PFSK-1 (cell line): Measurements from ENCODE around the gene INHBB.

Experiments used
- FOXP2 ChIP-seq: optimal IDR thresholded peaks from 2 replicates; pipeline ENCODE3; 2011; ENCODE audit warnings: borderline replicate concordance, control low read depth, inconsistent platforms; ENCODE audit not compliant: insufficient read depth; ENCODE audit errors: extremely low read length, extremely low read depth
- POLR2AphosphoS5 ChIP-seq: IDR thresholded peaks from 2 replicates; pipeline ENCODE4 v1.6.1; 2012; ENCODE audit warnings: low read depth, mild to moderate bottlenecking, control low read depth, low read length, moderate library complexity
- REST ChIP-seq, 2 experiments: IDR thresholded peaks; 2 replicates each; pipeline versions ENCODE4 v1.6.1 to v1.8.0; 2011 to 2012; ENCODE audit warnings: low read depth in 2 of 2, low read length in 2 of 2, control low read depth in 1 of 2, inconsistent platforms in 1 of 2, mild to moderate bottlenecking in 1 of 2, moderate library complexity in 1 of 2; ENCODE audit not compliant: insufficient read depth in 1 of 2
- SIN3A ChIP-seq: IDR thresholded peaks from 2 replicates; pipeline ENCODE4 v1.6.1; 2012; ENCODE audit warnings: mild to moderate bottlenecking, low read length, moderate library complexity, borderline replicate concordance; ENCODE audit not compliant: insufficient read depth
- TAF1 ChIP-seq: IDR thresholded peaks from 2 replicates; pipeline ENCODE4 v1.6.1; 2012; ENCODE audit warnings: low read length, control low read depth, borderline replicate concordance; ENCODE audit not compliant: insufficient read depth

Gene INHBB

GRCh38 chr2:120323807-120324399, 22.0 kb upstream of the INHBB start:
- TF ChIP-seq POLR2AphosphoS5 (no peak), TAF1 (no peak), FOXP2 (no peak), SIN3A (no peak), REST (IDR thresholded peaks at IDR 0.05; ENCODE audit: insufficient read depth in 1 of 2, low read depth in 2 of 2, low read length in 2 of 2) (no peak)

GRCh38 chr2:120324933-120325332, 21.0 kb upstream of the INHBB start:
- TF ChIP-seq REST (IDR thresholded peaks at IDR 0.05; ENCODE audit: insufficient read depth in 1 of 2, low read depth in 2 of 2, low read length in 2 of 2) (no peak), SIN3A (no peak), TAF1 (no peak), POLR2AphosphoS5 (no peak), FOXP2 (no peak)

GRCh38 chr2:120326066-120326465, 19.9 kb upstream of the INHBB start:
- TF ChIP-seq SIN3A (no peak), REST (IDR thresholded peaks at IDR 0.05; ENCODE audit: insufficient read depth in 1 of 2, low read depth in 2 of 2, low read length in 2 of 2) (no peak), FOXP2 (no peak), TAF1 (no peak), POLR2AphosphoS5 (no peak)

DNA sequence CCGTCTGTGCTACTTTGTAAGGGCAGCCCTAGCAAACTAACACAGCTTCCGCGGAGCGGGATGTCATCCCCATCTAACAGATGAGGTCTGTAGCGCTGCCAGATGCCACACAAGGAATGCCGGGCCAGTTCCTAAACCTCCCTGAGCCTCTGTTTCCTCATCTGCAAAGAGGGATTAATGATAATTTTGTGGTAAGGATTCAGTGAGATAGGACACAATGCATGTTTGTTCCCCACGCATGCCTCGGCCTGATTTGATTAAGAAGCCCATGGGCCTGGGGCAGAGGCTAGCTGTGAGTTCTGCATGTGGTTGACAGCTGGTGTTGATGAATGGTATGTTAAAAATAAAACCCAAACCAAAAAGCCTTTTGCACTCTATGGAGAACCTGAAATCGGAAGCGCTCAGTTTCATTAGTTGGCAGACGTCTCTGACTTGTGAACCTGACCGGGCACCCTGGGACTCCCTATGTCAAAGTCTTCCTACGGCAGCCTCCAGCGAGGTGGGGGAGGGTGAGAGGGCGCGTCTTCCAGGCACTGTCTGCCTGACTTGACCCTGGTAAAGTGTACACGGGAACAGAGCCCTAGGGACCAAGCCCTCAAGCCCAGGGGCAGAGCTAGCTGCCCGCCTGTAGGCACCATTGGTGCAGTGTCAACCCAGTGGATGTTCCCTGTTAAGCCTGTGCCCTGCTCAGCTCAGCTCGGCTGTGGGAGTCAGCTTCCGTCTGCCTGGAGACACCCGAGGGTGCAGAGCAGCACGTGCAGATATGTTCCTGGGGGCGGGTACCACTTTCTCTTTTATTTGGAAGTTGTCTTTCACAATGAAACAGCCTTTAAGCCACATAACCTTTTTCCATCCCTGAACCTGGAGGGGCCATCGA, 14.8 kb upstream of the INHBB start:
- TF ChIP-seq POLR2AphosphoS5: no peak
- TF ChIP-seq SIN3A: no peak
- no peak for TF ChIP-seq TAF1
- TF ChIP-seq REST (IDR thresholded peaks at IDR 0.05; ENCODE audit: insufficient read depth in 1 of 2, low read depth in 2 of 2, low read length in 2 of 2): no peak
